Glomerular visceral epithelial cell (primary cell): ENCODE results near the gene GAB2.

ENCODE experiments used
- DNase-seq: peaks from one replicate; pipeline ENCODE4 v3.0.0-alpha.2; 2016; ENCODE audit errors: extremely low spot score

Gene GAB2

DNA sequence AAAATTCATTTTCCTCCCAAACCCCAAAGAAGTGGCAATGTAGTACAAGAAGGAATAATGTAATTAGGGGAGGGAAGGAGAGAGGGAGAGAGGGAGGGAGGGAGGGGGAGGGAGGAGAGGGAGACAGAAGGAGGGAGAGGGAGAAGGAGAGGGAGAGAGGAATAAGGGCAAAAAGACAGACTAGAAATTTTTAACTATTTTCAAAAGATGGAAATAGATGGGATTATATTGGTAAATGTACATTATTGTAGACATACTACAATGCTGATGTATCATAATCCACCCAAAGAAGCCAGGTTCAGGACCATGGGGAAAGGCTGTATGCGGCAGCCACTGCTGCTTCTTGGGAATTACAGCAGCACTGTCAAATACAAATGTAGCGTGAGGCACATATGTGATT, 74.3 kb downstream of the GAB2 start:
- no peak for DNase-seq

DNA sequence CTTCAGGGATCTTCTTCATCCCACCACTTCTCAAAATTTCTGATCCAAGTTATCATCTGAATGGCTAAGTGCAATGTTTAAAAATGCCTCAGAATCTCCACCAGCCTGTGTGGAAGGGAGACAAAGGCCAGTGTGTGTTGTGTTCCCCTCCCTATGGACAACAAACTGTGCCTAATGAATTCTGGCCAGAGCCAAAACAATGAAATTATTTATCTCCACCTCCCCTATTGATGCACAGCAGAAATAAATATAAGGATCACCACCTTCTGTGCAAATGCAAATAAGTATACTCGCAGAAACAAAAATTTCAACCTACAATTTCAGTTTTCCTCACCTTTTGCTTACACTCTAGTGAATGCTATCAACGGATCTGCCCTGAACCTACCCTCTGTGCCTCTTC, 75.8 kb downstream of the GAB2 start:
- DNase-seq: no peak

DNA sequence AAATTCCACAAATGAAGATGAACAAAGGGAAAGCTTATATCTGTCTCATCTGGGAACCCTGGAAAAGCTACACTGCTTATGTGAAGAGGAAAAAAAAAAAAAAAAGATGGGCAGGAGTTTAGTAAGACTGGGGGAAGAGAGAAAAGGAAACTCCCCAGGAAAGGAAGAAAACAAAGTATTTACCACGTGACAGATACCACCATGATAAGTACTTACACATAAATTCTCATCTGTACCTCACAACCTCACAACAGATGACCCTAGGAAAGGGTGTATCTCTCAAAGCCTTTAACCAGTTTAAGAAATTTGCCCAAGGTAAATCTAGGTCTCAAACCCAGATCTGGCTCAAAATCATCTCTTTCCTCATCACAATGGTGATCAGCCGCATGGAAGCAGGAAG, 77.1 kb downstream of the GAB2 start:
- DNase-seq: no peak

DNA sequence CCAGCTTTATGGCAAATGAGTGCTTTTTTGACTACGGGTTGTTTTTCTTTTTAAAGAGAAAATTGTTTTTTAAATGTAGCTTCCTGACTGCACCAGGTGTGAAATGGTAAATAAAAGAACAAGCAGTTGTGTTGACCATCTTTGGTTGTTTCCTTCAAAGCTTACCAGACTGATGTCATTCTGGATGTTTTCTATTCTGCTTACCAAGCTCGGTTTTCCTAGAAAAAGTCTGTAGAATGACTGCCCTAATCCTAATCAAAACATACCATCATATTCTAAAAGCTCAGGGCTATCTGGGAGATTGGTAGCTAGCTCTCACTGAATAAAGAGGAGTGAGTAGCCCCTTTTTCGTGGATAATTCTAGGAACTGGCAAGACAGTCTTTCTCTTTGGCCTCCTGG, 77.7 kb downstream of the GAB2 start:
- DNase-seq: no peak

DNA sequence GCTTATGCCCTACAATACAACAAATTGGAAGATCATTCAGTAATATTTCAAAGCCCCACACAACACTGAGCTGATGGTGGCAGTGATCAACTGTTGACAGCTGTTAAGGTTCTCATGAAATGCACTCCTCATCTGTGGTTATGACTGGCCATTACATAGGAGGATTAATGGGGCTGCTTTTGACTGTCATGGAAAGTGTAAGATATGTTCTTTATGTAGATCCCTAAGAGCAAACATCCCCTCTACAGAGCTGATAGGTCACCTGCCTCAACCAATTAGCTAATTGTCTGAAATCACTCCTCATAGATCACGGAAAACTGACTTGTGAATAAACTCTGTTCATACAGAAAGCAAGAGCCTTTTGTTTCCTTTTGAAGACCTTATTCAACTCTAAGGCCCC, 78.1 kb downstream of the GAB2 start:
- DNase-seq: no peak

DNA sequence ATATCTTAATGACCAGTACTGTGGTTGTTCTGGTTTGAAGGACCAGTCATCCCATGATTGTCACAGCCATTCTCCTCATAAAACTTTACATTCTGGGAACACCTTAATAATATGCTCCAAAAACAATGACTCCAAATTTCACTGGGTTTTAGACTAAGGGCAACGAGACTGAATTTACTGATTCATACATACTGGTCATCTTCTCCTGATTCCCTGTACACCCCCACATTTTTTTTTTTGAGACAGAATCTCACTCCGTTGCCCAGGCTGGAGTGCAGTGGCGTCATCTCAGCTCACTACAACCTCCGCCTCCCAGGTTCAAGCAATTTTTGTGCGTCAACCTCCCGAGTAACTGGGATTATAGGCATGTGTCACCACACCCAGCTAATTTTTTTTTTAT, 78.9 kb downstream of the GAB2 start:
- DNase-seq: no peak

DNA sequence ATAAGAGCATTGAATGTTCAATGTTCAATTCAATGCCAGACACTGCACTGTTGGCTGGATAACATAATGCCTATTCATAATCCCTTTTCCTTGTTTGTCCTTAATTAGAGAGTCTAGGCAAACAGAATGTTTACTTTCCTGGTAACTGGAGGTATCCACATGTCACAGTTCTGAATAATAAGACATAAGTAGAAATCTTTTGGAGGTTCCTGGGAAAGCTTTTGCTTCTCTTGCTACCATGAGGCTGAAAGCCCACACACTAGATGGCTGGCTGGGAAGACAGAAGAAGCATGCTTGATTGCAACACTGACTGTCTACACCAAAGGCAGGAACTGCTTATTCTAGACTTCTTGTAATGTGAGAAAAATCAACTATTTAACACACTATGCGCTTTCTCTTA, 79.5 kb downstream of the GAB2 start:
- DNase-seq: no peak

DNA sequence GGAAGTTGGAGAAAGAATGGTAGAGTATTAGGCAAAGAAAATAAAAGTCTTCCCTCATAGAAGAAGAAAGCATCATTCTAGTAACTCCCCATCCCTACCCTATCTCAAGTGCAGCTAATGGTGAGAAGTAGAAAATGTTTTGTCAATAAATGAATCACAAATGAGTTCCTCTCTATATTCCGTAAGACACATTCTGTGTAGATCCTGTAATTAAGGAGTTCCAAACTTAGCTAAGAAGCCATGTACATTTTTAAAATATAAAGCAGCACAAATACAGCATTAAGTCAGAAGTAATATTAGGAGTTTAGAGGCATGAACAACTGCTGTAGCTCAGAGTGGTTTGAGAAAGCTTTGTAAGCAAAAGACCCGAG, 80.1 kb downstream of the GAB2 start:
- no peak for DNase-seq

DNA sequence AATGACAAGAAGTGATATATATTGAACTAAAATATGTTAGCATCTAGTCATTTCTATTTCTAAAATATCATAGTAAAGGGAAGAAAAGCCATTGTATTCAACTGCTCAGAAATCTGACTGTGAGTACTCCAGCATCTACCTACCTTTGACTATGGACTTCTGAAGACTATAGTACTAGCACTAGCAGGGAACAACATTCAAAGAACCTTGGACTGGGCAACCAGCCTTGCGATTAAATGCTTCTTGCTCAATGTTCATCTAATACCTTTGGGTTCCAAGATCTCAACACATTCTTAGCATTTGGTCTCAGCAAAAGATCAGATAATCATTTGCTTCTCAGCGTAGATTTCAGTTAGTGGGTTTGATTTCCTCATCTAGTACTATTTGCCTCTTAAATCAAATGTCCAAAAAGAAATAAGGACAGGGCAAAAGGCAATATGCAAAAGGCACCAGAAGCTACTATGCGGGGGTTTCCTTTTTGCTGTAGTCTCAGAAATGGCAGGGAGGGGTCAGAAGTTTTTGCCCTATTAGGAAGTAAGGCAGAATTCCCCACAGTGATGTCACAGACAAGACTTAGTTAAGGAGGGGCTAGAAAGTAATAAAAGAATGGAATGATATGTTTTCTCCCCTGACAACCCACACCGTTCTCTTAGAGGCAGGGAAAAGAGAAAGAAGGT, 80.6 kb downstream of the GAB2 start:
- no peak for DNase-seq

DNA sequence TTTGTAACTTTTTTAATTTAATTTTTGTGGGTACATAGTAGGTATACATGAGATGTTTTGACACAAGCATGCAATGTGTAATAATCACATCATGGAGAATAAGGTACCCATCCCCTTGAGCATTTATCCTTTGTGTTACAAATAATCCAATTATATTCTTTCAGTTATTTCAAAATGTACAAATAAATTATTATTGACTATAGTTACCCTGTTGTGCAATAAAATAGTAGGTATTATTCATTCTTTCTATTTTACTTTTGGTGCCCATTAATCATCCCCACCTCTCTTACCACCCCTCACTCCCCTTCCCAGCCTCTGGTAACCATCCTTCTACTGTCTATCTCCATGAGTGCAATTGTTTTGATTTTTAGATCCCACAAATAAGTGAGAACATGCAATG, 83.5 kb downstream of the GAB2 start:
- no peak for DNase-seq

DNA sequence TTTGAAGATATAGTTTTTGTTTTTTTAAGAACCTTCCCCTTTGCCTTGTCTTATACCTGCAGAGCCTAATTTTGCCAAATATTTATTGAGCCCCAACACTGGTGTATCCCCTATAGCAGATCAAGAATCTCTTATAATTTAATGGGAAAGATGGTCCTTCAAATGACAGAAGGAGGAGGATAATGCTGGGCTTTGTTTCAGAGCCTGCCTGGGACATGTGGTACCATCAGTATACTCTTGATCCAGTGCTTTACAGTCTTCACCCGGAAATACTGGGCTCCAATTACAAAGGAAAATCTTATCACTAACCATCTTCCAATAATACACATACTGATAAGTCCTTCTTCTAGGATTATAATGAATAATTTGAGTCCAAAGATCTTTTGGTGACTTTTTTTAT, 84.7 kb downstream of the GAB2 start:
- DNase-seq: no peak

DNA sequence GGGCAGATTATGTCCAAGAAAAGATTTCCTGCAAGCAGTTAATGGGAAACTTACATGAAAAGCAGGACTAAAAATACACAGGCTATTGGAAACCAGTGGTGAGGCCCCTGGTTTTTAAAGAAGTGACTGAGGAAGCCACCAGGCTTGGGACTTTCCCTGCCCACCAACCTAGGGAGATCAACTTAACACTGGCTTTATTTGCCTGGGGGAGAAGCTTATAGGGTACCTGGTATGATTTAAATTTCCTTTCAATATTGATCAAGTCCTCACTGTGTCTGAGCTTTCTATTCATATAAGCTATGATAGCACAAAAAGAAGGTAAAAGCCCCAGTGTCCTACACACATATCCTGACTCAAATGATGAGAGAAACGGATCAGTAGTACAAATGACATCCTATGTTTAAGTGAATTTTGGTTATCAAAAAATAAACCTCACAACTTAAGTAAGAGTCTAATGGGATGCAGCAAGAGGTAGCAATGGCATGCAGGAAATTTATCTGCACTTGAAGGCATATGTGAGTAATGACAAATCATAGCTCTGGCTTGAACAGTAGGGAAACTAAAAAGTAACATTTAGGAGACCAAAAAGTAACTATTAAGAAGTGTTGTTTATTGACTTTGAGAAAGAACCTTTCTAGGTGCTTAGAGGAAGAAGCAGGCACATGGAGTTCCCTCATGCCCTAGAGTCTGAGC, 85.3 kb downstream of the GAB2 start:
- DNase-seq: no peak

DNA sequence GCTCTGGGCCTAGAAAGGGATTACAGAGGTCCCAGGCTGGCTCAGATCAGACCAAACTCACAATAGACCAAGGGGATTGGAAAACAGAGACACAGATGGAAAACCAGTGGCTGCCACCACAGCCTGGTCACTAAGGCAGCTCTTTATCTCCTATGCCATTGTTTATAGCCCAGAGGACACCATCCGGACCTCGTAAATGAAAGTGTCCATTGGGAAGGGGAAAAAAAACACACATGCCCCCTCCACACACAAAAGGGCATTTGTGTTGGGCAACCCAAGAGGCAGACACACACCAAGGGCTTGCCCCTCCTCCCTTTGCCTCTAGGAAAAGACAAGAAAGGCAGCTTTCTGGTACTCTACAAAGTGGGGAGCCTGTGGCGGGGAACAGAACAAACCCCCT, 85.9 kb downstream of the GAB2 start:
- no peak for DNase-seq

DNA sequence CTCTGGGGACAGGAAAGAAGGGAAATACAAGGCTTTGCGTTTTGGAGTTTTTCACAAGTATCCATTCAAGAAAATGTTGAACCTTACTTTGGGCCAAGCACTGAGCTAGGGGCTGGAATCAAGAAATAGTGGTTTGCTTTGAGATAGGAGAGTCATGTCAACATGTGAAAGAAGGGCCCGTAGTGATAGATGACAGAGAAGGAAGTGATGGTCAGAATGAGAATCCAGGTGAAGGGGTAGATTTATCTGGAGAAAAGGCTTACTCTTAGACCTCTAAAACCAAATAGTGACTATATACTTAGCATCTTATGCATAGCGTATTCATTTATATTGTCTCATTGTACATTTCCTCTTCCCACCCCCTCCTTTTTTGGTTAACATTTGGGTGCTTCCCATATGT, 87.3 kb downstream of the GAB2 start:
- no peak for DNase-seq

DNA sequence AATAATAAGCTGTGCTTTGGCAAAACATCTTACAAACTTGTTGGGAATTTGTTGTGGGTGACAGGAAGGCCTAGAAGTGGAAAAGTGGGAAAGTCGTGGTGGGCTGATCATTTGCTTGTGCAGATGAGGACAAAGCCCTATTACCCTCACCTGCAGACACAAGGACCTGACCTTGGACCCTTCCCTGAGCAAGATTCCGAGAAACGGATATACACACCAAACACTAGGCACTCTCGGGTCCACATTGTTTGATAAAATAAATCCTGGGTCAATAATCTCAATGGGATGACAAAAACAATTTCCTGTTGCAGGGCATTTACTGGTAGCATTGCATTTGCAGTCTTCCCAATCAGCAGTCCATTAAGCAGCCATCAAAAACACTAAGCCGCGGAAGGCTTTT, 89.7 kb downstream of the GAB2 start:
- no peak for DNase-seq

DNA sequence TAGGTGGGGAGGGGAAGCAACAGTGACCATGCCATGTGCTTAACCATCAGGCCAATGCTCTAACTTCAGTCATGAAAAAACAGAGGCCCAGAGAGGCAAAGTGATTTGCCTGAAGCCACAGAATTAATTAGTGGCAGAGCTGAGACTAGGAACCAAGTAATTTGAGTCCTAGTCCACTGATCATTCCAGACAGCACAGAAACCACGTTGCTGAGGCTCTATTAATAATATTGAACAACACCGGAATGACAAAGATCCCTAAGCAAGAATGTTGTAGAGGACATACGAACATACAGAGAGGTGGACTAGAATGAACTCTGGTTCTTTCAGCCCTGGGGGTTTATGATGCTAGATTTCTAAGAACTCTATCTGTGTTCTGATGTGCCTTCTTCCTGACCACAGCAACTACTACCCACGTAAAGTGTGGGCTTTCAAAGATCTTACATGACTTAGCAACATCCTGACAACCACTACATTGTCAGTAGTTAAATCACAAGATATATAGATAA, 92.3 kb downstream of the GAB2 start:
- DNase-seq: no peak

DNA sequence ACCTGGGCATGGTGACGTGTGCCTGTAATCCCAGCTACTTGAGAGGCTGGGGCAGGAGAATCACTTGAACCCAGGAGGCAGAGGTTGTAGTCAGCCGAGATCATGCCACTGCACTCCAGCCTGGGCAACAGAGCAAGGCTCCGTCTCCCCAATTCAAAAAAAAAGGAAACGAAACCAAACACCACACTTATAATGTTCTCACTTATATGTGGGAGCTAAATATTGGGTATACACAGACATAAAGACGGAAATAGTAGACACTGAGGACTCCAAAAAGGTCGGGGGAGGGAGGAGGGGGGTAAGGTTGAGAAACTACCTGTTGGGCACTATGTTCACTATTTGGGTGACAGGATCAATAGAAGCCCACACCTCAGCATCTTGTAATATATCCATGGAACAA, 94.3 kb downstream of the GAB2 start:
- no peak for DNase-seq

DNA sequence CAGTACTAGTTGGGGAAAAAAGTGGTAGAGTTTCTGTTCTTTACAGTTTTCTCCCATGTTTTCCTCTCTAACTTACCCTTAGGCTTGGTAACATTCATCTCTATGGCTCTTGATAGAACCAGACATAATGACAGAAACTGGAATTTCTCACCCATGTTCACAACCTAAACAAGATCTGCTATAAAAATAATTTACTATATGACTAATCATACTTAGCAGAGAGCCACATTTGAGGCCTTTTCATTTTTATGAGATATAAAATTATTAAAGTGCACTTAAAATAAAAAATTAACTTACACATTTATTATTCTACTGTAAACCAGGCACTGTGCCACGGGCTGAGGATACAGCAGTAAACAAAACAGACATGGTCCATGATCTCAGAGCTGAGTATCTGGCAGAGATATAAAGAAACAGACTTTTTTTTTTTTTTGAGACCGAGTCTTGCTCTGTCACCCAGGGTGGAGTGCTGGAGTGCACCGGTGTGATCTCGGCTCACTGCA, 98.1 kb downstream of the GAB2 start:
- DNase-seq: no peak

DNA sequence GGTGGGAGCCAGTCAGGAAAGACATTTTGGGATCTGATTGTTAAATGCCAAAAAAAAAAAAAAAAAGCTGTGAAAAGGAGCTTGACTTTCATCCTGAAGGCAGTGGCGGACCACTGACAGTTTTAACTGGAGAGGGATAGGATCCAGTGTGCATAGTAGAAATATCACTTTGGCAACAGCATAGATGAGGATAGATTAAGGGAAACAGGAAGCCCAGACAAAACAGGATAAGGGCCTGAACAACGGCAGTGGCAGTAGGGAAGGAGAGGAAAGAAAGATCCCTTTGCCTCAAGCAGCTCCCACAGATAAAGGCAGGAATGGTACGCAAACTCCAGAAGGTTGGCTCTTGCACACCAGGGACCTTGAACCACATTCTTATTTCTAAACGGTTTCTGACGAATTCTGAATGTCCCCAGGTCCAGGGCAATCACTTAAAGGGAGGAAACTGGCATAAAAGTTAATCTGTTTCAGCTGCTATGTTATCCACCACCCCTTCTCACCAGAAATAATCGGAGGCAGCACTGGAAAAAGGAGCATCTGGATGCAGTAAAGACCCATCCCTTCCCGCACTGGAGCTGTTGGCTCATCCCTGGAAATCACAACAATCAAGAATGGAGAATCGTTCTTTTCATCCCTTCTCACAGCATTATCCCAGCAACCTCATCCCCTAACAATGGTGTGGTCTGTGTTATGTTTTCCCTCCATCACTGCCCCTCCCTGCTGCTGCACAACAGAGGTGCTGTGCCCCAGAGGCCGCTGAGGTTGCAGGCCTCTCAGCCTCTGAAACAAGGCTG, 99.1 kb downstream of the GAB2 start:
- no peak for DNase-seq

DNA sequence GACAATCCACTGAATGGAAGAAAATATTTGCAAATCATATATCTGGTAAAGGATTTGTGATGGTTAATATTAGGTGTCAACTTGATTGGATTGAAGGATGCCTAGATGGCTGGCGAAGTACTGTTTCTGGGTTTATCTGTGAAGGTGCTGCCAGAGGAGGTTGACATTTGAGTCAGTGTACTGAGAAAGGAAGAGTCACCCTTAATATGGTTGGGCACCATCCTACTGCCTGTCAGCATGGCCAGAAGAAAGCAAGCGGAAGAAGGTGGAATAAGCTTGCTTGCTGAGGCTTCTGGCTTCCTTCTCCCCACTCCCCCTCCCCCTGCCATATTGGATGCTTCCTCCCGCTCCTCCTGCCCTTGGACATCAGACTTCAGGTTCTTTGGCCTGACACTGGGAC, 101.9 kb downstream of the GAB2 start:
- no peak for DNase-seq

DNA sequence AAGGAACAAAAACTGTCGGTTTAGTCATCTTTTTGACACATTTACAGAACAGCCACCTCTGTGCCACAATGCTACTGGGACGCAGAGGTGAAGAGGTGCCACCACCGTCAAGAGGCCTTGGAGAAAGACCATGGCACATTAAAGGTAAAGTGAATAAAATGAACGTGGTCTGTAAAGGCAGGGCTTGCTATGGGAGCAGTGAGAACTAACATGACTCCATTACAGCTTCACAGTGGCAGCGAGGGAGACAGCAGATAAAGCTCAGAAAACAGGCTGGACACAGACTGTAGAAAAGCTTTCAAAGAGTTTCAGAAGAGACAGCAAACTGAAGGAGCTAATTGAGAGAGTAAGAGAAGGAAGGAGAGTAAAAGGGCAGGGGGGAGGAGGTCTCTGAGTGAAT, 102.9 kb downstream of the GAB2 start:
- DNase-seq: no peak

DNA sequence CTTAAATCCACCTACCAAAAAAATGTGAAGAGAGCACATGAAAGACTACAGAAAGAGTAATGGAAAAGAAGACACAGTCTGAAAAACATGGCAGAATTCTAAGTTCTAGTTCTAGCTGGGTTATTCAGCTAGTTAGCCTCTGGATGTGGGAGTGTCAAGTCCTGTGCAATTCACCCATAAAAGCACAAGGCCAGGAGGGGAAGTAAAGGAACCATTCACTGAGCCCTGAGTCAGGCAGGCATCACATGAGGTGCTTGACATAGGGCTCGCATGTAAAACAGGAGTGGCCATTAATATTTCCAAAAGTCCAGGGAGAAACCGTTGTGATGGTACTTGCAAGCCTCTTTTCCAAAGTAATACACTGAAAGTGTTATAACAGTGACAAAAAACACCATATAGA, 103.7 kb downstream of the GAB2 start:
- DNase-seq: no peak
